ENCODE data around the gene ACBD6. TPM values are rescaled to one million over a fixed set of nuclear protein-coding genes. Genes with fewer than 3 reads are reported as not detected.

ACBD6 gene
- total and polyA plus RNA-seq, 2 experiments from 2014 or later: 75.7 to 88.8 TPM

GRCh38 chr1:180247061-180247460 is 255.3 kb downstream of the ACBD6 start:
- Mint-ChIP-seq H3K4me1 (peaks cover 52% of the 10 kb centered on the region), H3K27me3 (ENCODE audit: insufficient read depth, low read depth, poor library complexity) (peaks cover 21% of the 10 kb centered on the region), H3K9me3 (no peaks in the 10 kb centered on the region), H3K27ac (0 out of 2 replicates have a peak overlapping the region, but pooled peaks have one; percentile 17), H3K4me3 (no peak overlapping the region), H3K36me3 (ENCODE audit: low read depth) (no peaks in the 10 kb centered on the region; the same call in 2 of the 3 replicates)
- H4K20me1 ChIP-seq (replicated peaks; ENCODE audit: insufficient read depth): 0 out of 2 replicates have a peak, but pooled peaks cover 3% of the 10 kb centered on the region
- no peak for TF ChIP-seq NANOG (IDR thresholded peaks at IDR 0.05; ENCODE audit: borderline replicate concordance)
- TF ChIP-seq ZNF462 (CRISPR knock-in tag; IDR thresholded peaks at IDR 0.05): no peak
- no peak for TF ChIP-seq ZNF331 (CRISPR knock-in tag; IDR thresholded peaks at IDR 0.05; ENCODE audit: low read depth)
- TF ChIP-seq CTCF (conservative IDR thresholded peaks at IDR 0.05; ENCODE audit: low read depth in 2 of 2): no peak
- TF ChIP-seq ETS1 (IDR thresholded peaks at IDR 0.05): no peak
- TF ChIP-seq EZH2 (IDR thresholded peaks at IDR 0.05; ENCODE audit: low read depth, unreplicated experiment): no peak
- TF ChIP-seq EZH2phosphoT487 (IDR thresholded peaks at IDR 0.05; ENCODE audit: unreplicated experiment): no peak
- TF ChIP-seq ZNF114 (CRISPR knock-in tag; IDR thresholded peaks at IDR 0.05): no peak
- no peak for TF ChIP-seq CREB1 (CRISPR knock-in tag; IDR thresholded peaks at IDR 0.05; ENCODE audit: low read depth)
- no peak for TF ChIP-seq POLR2AphosphoS5 (IDR thresholded peaks at IDR 0.05; ENCODE audit: low read depth)
- no peak for TF ChIP-seq REST (IDR thresholded peaks at IDR 0.05; ENCODE audit: unreplicated experiment)
- TF ChIP-seq STAT1 (IDR thresholded peaks at IDR 0.05; ENCODE audit: unreplicated experiment): no peak
- no peak for TF ChIP-seq JUNB (IDR thresholded peaks at IDR 0.05; ENCODE audit: unreplicated experiment)
- H3K36me3 ChIP-seq (ENCODE audit: insufficient read depth): no peaks in the 10 kb centered on the region
- H3K27ac ChIP-seq (ENCODE audit: low read depth): no peak overlapping the region
- H3K4me1 ChIP-seq (ENCODE audit: insufficient read depth): peaks cover 33% of the 10 kb centered on the region
- no peak overlapping the region for H3K4me3 ChIP-seq
- H3F3A ChIP-seq (replicated peaks; ENCODE audit: low read depth): 0 out of 2 replicates have a peak, but pooled peaks cover 2% of the 10 kb centered on the region
- ATAC-seq (no peak), DNase-seq (ENCODE audit: low spot score) (no peak)
- H3K79me2 ChIP-seq (replicated peaks; ENCODE audit: insufficient read depth): no peaks in the 10 kb centered on the region
- no peak overlapping the region for H2AFZ ChIP-seq
- H3K4me2 ChIP-seq: no peak overlapping the region
- no peaks in the 10 kb centered on the region for H3K9me2 ChIP-seq (ENCODE audit: insufficient read depth)
- H3K27me3 ChIP-seq (ENCODE audit: insufficient read depth): no peaks in the 10 kb centered on the region
